Testis (tissue), 3 donors: ENCODE results near the gene GPR162. TPM values are rescaled to one million over a fixed set of nuclear protein-coding genes. Genes with fewer than 3 reads are reported as not detected.

Experiments
- DNase-seq: peaks from one replicate; pipeline ENCODE4 v3.0.0-alpha.2; 2019
- H3K27ac ChIP-seq, 2 donors: fragments of 200-600 bp; sonication (generic); one replicate each; pipeline ENCODE4 v1.5.1; 2019
- H3K27me3 ChIP-seq: fragments of 200-600 bp; sonication (generic); one replicate; pipeline ENCODE4 v1.5.1; 2019
- H3K36me3 ChIP-seq: fragments of 200-600 bp; sonication (generic); one replicate; pipeline ENCODE4 v1.5.1; 2017; ENCODE audit warnings: low read depth; ENCODE audit errors: missing control alignments
- H3K4me1 ChIP-seq: fragments of 200-600 bp; sonication (generic); one replicate; pipeline ENCODE4 v1.5.1; 2019
- H3K4me3 ChIP-seq, 2 donors: fragments of 200-600 bp; sonication (generic); one replicate each; pipeline ENCODE4 v1.5.1; 2017 to 2019
- H3K9me3 ChIP-seq: fragments of 200-600 bp; sonication (generic); one replicate; pipeline ENCODE4 v1.5.1; 2017
- POLR2A ChIP-seq: fragments of 450-650 bp; IDR thresholded peaks from one replicate; pipeline ENCODE4 v1.6.1; 2017; ENCODE audit warnings: antibody characterized with exemption, mild to moderate bottlenecking, moderate library complexity
- WGBS, 2 donors: methylation state at CpG; one replicate each; pipeline ENCODE4 v1.1.5; 2018; 5-methylcytosine and 5-hydroxymethylcytosine counted together
- intact Hi-C: fragments of 100-400 bp; cut with DNase I; formaldehyde crosslinking; loops from one replicate; pipeline ENCODE4 v1.15.1; 2023; ENCODE audit warnings: low total_unique reads
- polyA plus RNA-seq: library from polyadenylated mRNA; stranded (reverse); fragments of 350-450 nt; fragmentation: Illumina TruSeq; extraction: RNeasy Lipid Tissue Mini Kit (QIAGEN cat#74804); gene quantifications from one replicate; pipeline ENCODE4 v1.2.3, GENCODE V29; 2014; ENCODE audit warnings: low read depth, low replicate concordance; ENCODE audit not compliant: insufficient read depth
- total RNA-seq, 2 donors: library from RNA; depleted of rRNA; stranded (reverse); fragments of >200 nt; gene quantifications; one replicate each; pipeline ENCODE4 v1.2.3, GENCODE V29; 2016
- TF ChIP-seq, protein P1 (sequence below), 3 experiments: fragments of 450-650 bp in 2 of 3; fragments of 200-600 bp in 1 of 3; sonication (generic) in 1 of 3; IDR thresholded peaks; one replicate each; pipeline ENCODE4 v1.5.1; 2016 to 2019; ENCODE audit warnings: antibody characterized with exemption in 3 of 3, mild to moderate bottlenecking in 2 of 3, moderate library complexity in 1 of 3

Gene GPR162
- total and polyA plus RNA-seq, 3 donors from 2014 or later: 0.94 to 2.2 (median 1.8) TPM

DNA sequence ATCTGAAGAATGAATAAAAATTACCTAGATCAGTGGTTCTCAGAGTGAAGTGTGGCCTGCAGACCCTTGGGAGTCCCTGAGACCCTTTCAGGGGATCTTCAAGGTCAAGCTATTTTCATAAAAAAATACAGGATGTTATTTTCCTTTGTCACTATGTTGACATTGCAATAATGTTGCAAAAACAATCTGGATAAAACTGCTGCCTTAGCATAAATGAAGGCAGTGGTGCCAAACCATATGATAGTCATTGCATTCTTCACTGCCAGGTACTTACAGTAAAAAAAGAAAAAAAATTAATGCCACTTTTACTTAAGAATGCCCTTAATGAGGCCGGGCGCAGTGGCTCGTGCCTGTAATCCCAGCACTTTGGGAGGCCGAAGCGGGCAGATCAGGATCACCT lies 34.3 kb upstream of the GPR162 start:
- intact Hi-C loops: no loop called here
- H3K9me3 ChIP-seq: no peaks in the 10 kb centered on the region
- no peak for DNase-seq
- H3K4me3 ChIP-seq: no peak overlapping the region
- no peak overlapping the region for H3K27ac ChIP-seq
- H3K4me1 ChIP-seq: peaks cover 17% of the 10 kb centered on the region
- TF ChIP-seq, protein P1, sequence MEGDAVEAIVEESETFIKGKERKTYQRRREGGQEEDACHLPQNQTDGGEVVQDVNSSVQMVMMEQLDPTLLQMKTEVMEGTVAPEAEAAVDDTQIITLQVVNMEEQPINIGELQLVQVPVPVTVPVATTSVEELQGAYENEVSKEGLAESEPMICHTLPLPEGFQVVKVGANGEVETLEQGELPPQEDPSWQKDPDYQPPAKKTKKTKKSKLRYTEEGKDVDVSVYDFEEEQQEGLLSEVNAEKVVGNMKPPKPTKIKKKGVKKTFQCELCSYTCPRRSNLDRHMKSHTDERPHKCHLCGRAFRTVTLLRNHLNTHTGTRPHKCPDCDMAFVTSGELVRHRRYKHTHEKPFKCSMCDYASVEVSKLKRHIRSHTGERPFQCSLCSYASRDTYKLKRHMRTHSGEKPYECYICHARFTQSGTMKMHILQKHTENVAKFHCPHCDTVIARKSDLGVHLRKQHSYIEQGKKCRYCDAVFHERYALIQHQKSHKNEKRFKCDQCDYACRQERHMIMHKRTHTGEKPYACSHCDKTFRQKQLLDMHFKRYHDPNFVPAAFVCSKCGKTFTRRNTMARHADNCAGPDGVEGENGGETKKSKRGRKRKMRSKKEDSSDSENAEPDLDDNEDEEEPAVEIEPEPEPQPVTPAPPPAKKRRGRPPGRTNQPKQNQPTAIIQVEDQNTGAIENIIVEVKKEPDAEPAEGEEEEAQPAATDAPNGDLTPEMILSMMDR (IDR thresholded peaks at IDR 0.05): no peak
- TF ChIP-seq POLR2A: no peak
- WGBS, 2 donors: 80 to 81% methylated on average over 5 of the region's 5 CpGs
- H3K27me3 ChIP-seq: no peaks in the 10 kb centered on the region
- no peaks in the 10 kb centered on the region for H3K36me3 ChIP-seq

DNA sequence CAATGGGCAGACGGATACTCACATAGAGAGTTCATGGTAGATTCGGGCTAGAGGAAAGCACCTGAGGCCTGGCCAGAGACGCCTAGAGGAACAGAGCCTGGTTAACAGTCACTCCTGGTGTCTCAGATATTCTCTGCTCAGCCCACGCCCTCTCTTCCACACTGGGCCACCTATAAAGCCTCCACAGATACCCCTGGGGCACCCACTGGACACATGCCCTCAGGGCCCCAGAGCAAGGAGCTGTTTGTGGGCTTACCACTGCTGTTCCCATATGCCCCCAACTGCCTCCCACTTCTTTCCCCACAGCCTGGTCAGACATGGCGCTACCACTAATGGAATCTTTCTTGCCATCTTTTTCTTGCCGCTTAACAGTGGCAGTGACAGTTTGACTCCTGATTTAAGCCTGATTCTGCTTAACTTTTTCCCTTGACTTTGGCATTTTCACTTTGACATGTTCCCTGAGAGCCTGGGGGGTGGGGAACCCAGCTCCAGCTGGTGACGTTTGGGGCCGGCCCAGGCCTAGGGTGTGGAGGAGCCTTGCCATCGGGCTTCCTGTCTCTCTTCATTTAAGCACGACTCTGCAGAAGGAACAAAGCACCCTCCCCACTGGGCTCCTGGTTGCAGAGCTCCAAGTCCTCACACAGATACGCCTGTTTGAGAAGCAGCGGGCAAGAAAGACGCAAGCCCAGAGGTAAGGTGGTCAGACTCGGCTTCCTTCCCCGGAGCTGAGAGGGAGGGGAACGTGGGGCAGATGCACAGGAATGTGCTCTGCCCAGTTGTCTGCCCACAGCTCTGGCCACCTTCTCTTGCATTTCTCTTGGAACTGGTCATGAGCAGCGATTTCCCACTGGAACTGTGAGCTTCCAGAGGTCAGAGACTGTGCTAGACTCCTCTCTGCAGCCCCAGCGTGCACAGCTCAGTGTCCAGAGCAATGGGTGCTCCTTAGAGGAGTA lies 32.4 kb upstream of the GPR162 start, which contains the start of gene CD4:
Gene CD4, plus strand, starts transcription at position 557 of the 953 bp plus-strand sequence. CDS start 10,611 bp downstream, outside the sequence.
- TF ChIP-seq, protein P1 (IDR thresholded peaks at IDR 0.05): no peak
- TF ChIP-seq POLR2A: no peak
- no peak within 1 kb of the TSS for H3K4me3 ChIP-seq
- no peaks in the 10 kb centered on the region for H3K27me3 ChIP-seq
- DNase-seq: peak; percentile 61
- 69 to 72% methylated on average over 13 to 18 of the region's 18 CpGs for WGBS, 2 donors
- intact Hi-C loops: no loop called here
- no peaks in the 10 kb centered on the region for H3K36me3 ChIP-seq
- H3K27ac ChIP-seq: peak within 1 kb of the TSS; percentile 44 to 67
- peaks cover 20% of the 10 kb centered on the region for H3K4me1 ChIP-seq
- H3K9me3 ChIP-seq: no peaks in the 10 kb centered on the region

DNA sequence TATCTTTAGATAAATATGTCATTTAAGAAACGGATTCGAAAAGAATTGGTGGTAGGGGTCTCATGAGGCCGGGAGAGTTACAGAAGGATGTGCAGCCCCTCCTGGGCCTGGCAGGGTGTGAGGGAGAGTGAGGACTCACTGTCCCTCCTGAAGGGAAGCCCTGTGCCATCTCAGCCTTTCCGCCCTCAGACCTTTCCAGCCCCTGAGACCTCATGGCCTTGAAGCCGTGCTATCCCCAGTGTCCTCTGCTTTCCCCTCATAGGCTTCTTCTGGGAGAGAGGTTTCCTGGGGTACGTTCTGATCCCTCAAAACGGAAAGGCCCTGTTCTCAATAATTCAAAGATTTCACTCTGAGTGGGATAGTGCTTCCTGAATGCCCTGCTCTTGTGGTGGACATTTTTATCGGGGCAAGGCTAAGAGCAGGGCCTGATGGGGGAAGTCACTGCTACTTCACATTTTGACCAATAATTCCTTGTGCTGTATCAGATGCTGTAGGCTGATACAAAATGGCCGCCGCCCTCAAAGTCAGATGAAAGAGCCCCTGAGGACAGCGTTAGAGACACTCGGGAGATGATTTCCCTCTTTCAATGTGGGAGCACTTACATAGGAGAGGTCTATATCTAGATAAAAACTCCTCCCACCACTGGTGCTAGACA lies 31.0 kb upstream of the GPR162 start:
- Histone ChIP-seq H3K27ac (peak overlapping the region; percentile 44 to 67), H3K4me3 (no peak overlapping the region)

DNA sequence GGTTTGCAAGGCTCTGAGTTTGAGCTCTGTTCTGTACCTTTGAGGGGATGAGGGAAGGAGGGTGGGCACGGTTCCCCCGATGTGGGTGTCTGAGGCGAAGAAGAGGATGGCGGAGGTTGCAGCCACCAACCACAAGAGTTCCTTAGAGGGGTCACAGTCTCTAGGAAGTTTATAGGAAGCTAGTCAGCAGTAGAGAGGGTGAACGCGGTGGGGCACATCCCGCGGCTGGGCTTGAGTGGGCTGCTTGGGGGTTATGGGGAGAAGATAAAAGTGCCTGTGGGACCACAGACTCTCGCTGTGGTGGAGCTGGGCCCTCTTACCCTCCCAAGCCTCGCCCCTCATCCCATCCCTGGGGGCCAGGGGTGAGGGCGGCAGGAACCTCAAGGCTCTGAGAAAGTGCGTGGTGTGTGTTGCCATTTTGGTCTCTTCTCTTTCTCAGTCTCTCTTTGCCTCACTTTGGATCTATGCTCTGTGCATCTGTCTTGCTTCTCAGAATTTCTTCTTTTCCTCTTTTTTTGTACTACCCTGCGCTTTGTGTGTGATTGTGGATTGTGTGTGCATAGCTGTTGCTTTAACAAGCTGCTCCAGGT lies 29.6 kb upstream of the GPR162 start:
- H3K4me1 ChIP-seq: peaks cover 19% of the 10 kb centered on the region
- TF ChIP-seq, protein P1 (IDR thresholded peaks at IDR 0.05): no peak
- TF ChIP-seq POLR2A: no peak
- H3K27me3 ChIP-seq: no peaks in the 10 kb centered on the region
- H3K27ac ChIP-seq: no peak overlapping the region
- 80 to 83% methylated on average over 13 of the region's 13 CpGs for WGBS, 2 donors
- intact Hi-C loops: no loop called here
- no peak for DNase-seq
- H3K9me3 ChIP-seq: no peaks in the 10 kb centered on the region
- no peak overlapping the region for H3K4me3 ChIP-seq
- H3K36me3 ChIP-seq: no peaks in the 10 kb centered on the region

More for the DNA sequence above, 31.0 kb upstream of the GPR162 start:
- no peak for DNase-seq
- Histone ChIP-seq H3K27me3 (no peaks in the 10 kb centered on the region), H3K9me3 (no peaks in the 10 kb centered on the region), H3K4me1 (peaks cover 20% of the 10 kb centered on the region), H3K36me3 (no peaks in the 10 kb centered on the region)
- 60 to 69% methylated on average over 12 of the region's 12 CpGs for WGBS, 2 donors
- TF ChIP-seq POLR2A: no peak
- TF ChIP-seq, protein P1 (IDR thresholded peaks at IDR 0.05): no peak
- intact Hi-C loops: no loop called here
